Testis (tissue), 3 donors: ENCODE measurements around the gene CFAP70. TPM values are rescaled to one million over a fixed set of nuclear protein-coding genes. Genes with fewer than 3 reads are reported as not detected.

Experiments
- DNase-seq: peaks from one replicate; pipeline ENCODE4 v3.0.0-alpha.2; 2019
- H3K27ac ChIP-seq, 2 donors: fragments of 200-600 bp; sonication (generic); one replicate each; pipeline ENCODE4 v1.5.1; 2019
- H3K27me3 ChIP-seq: fragments of 200-600 bp; sonication (generic); one replicate; pipeline ENCODE4 v1.5.1; 2019
- H3K36me3 ChIP-seq: fragments of 200-600 bp; sonication (generic); one replicate; pipeline ENCODE4 v1.5.1; 2017; ENCODE audit warnings: low read depth; ENCODE audit errors: missing control alignments
- H3K4me1 ChIP-seq: fragments of 200-600 bp; sonication (generic); one replicate; pipeline ENCODE4 v1.5.1; 2019
- H3K4me3 ChIP-seq, 2 donors: fragments of 200-600 bp; sonication (generic); one replicate each; pipeline ENCODE4 v1.5.1; 2017 to 2019
- H3K9me3 ChIP-seq: fragments of 200-600 bp; sonication (generic); one replicate; pipeline ENCODE4 v1.5.1; 2017
- POLR2A ChIP-seq: fragments of 450-650 bp; IDR thresholded peaks from one replicate; pipeline ENCODE4 v1.6.1; 2017; ENCODE audit warnings: antibody characterized with exemption, mild to moderate bottlenecking, moderate library complexity
- WGBS, 2 donors: methylation state at CpG; one replicate each; pipeline ENCODE4 v1.1.5; 2018; 5-methylcytosine and 5-hydroxymethylcytosine counted together
- intact Hi-C: fragments of 100-400 bp; cut with DNase I; formaldehyde crosslinking; loops from one replicate; pipeline ENCODE4 v1.15.1; 2023; ENCODE audit warnings: low total_unique reads
- polyA plus RNA-seq: library from polyadenylated mRNA; stranded (reverse); fragments of 350-450 nt; fragmentation: Illumina TruSeq; extraction: RNeasy Lipid Tissue Mini Kit (QIAGEN cat#74804); gene quantifications from one replicate; pipeline ENCODE4 v1.2.3, GENCODE V29; 2014; ENCODE audit warnings: low read depth, low replicate concordance; ENCODE audit not compliant: insufficient read depth
- total RNA-seq, 2 donors: library from RNA; depleted of rRNA; stranded (reverse); fragments of >200 nt; gene quantifications; one replicate each; pipeline ENCODE4 v1.2.3, GENCODE V29; 2016
- TF ChIP-seq, protein P1 (sequence below), 3 experiments: fragments of 450-650 bp in 2 of 3; fragments of 200-600 bp in 1 of 3; sonication (generic) in 1 of 3; IDR thresholded peaks; one replicate each; pipeline ENCODE4 v1.5.1; 2016 to 2019; ENCODE audit warnings: antibody characterized with exemption in 3 of 3, mild to moderate bottlenecking in 2 of 3, moderate library complexity in 1 of 3

The CFAP70 gene
- total and polyA plus RNA-seq, 3 donors from 2014 or later = 29.6 to 57.2 (median 46.2) TPM

- WGBS, 2 donors = 96% methylated on average over 4 of the region's 4 CpGs
- intact Hi-C loops = no loop called here
- H3K36me3 ChIP-seq = peaks cover 7% of the 10 kb centered on the region
- no peaks in the 10 kb centered on the region for H3K4me1 ChIP-seq
- no peak for DNase-seq
- H3K9me3 ChIP-seq = no peaks in the 10 kb centered on the region
- H3K27me3 ChIP-seq = no peaks in the 10 kb centered on the region
- H3K4me3 ChIP-seq = no peak overlapping the region
- TF ChIP-seq, protein P1, sequence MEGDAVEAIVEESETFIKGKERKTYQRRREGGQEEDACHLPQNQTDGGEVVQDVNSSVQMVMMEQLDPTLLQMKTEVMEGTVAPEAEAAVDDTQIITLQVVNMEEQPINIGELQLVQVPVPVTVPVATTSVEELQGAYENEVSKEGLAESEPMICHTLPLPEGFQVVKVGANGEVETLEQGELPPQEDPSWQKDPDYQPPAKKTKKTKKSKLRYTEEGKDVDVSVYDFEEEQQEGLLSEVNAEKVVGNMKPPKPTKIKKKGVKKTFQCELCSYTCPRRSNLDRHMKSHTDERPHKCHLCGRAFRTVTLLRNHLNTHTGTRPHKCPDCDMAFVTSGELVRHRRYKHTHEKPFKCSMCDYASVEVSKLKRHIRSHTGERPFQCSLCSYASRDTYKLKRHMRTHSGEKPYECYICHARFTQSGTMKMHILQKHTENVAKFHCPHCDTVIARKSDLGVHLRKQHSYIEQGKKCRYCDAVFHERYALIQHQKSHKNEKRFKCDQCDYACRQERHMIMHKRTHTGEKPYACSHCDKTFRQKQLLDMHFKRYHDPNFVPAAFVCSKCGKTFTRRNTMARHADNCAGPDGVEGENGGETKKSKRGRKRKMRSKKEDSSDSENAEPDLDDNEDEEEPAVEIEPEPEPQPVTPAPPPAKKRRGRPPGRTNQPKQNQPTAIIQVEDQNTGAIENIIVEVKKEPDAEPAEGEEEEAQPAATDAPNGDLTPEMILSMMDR (IDR thresholded peaks at IDR 0.05) = no peak
- TF ChIP-seq POLR2A = no peak
- H3K27ac ChIP-seq = no peak overlapping the region
Observed at GRCh38 chr10:73388228-73388627, 29.6 kb upstream of the CFAP70 start.

DNA sequence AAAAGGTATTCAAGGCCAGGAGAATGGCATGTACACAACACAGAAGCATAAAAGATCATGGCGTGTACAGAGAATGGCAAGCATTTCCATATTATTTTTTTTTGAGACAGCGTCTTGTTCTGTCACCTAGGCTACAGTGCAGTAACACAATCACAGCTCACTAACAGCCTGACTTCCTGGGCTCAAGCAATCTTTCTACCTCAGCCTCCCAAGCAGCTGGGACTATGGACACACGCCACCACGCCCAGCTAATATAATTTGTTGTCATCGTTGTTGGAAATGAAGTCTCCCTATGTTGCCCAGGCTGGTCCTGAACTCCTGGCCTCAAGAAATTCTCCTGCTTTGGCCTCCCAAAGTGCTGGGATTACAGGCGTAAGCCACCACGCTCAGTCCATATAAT, 27.9 kb upstream of the CFAP70 start:
- TF ChIP-seq POLR2A = no peak
- TF ChIP-seq, protein P1 (IDR thresholded peaks at IDR 0.05) = no peak
- Histone ChIP-seq H3K27ac (no peak overlapping the region), H3K9me3 (no peaks in the 10 kb centered on the region), H3K4me3 (no peak overlapping the region), H3K27me3 (no peaks in the 10 kb centered on the region), H3K36me3 (peaks cover 7% of the 10 kb centered on the region), H3K4me1 (no peaks in the 10 kb centered on the region)
- WGBS, 2 donors = 93% methylated on average over 7 of the region's 7 CpGs
- no peak for DNase-seq
- intact Hi-C loops = no loop called here

GRCh38 chr10:73379064-73379748, 20.5 kb upstream of the CFAP70 start:
- 54 to 56% methylated on average over 1 of the region's 1 CpG for WGBS, 2 donors
- no peaks in the 10 kb centered on the region for H3K27me3 ChIP-seq
- DNase-seq = no peak
- intact Hi-C loops = no loop called here
- no peak overlapping the region for H3K27ac ChIP-seq
- H3K4me1 ChIP-seq = no peaks in the 10 kb centered on the region
- no peaks in the 10 kb centered on the region for H3K36me3 ChIP-seq
- TF ChIP-seq, protein P1 (IDR thresholded peaks at IDR 0.05) = no peak
- TF ChIP-seq POLR2A = no peak
- H3K9me3 ChIP-seq = no peaks in the 10 kb centered on the region
- no peak overlapping the region for H3K4me3 ChIP-seq

- no peak overlapping the region for H3K27ac ChIP-seq
- TF ChIP-seq, protein P1 (IDR thresholded peaks at IDR 0.05) = no peak
- TF ChIP-seq POLR2A = no peak
- no peaks in the 10 kb centered on the region for H3K27me3 ChIP-seq
- no peak overlapping the region for H3K4me3 ChIP-seq
- no peaks in the 10 kb centered on the region for H3K4me1 ChIP-seq
- intact Hi-C loops = no loop called here
- no peaks in the 10 kb centered on the region for H3K9me3 ChIP-seq
- WGBS, 2 donors = 80 to 86% methylated on average over 3 of the region's 3 CpGs
- no peak for DNase-seq
- no peaks in the 10 kb centered on the region for H3K36me3 ChIP-seq
Observed at GRCh38 chr10:73376679-73377078, 18.0 kb upstream of the CFAP70 start.

GRCh38 chr10:73368238-73368637, 9.6 kb upstream of the CFAP70 start:
- Histone ChIP-seq H3K4me1 (no peaks in the 10 kb centered on the region), H3K9me3 (no peaks in the 10 kb centered on the region), H3K36me3 (no peaks in the 10 kb centered on the region), H3K4me3 (no peak overlapping the region), H3K27ac (no peak overlapping the region), H3K27me3 (no peaks in the 10 kb centered on the region)
- TF ChIP-seq POLR2A = no peak
- TF ChIP-seq, protein P1 (IDR thresholded peaks at IDR 0.05) = no peak
- intact Hi-C loops = no loop called here
- DNase-seq = no peak
- 96 to 98% methylated on average over 4 of the region's 4 CpGs for WGBS, 2 donors
